GM18519 (cell line): ENCODE data around the gene PAX5.

Source experiments
- ATAC-seq: cut with Tn5 transposase; IDR thresholded peaks from one replicate; pipeline ENCODE4 v1.9.1; 2021; ENCODE audit warnings: mild to moderate bottlenecking, moderate library complexity; ENCODE audit not compliant: unreplicated experiment, low FRiP score

PAX5 gene

DNA sequence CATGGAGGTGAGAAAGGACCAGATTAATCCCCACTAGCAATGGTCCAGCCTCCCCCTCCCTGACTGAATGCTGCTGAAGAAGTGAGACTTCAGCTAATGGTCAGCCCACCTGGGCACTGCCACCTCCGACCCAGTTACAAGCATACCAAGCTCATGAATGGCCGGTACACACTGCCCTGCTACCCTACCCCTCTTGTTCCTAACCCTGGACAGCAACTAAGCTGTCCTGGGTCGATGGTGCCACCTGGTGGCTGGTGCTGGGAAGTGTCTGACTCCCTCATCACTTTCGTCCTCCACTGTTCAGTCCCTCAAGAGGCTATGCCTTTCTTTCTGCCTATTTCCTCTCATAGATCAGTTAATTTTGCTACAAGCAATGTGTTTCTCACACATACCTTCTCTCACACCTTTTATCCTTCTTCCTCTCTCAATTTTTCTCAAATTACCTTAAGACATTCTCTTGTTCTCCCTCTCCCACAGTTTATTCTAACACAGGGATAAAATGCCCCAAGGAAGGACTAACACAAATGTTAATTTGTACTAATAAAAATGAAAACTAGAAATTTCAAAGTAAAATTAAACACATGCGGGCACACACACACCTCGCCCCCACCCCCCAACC lies 42.4 kb downstream of the PAX5 start:
- no peak for ATAC-seq

DNA sequence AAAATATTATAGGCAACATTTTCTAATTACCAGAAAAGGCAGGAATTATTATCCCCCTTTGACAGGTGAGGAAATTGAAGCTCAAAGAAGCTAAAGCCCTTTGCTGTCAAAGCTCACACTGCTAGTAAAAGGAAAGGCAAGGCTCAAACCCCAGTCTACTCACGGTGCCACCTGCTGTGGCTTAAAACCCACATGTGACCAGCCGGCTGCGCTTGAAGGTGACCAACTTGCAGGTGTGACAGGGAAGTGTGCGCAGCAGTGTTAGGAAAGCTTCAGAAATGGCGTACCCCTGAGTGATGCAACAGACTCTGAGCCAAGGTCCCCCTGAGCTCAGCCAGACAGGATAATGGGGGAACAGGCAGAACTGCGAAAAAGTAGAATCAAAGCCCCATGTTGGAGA lies 45.2 kb downstream of the PAX5 start:
- no peak for ATAC-seq

- no peak for ATAC-seq
Measured at GRCh38 chr9:36987891-36988290, 46.2 kb downstream of the PAX5 start.

- ATAC-seq, result no peak
Measured at GRCh38 chr9:36987409-36987808, 46.7 kb downstream of the PAX5 start.

- no peak for ATAC-seq
Measured at GRCh38 chr9:36986468-36987408, 47.3 kb downstream of the PAX5 start.

- ATAC-seq, result no peak
Measured at GRCh38 chr9:36985769-36986467, 48.1 kb downstream of the PAX5 start.

DNA sequence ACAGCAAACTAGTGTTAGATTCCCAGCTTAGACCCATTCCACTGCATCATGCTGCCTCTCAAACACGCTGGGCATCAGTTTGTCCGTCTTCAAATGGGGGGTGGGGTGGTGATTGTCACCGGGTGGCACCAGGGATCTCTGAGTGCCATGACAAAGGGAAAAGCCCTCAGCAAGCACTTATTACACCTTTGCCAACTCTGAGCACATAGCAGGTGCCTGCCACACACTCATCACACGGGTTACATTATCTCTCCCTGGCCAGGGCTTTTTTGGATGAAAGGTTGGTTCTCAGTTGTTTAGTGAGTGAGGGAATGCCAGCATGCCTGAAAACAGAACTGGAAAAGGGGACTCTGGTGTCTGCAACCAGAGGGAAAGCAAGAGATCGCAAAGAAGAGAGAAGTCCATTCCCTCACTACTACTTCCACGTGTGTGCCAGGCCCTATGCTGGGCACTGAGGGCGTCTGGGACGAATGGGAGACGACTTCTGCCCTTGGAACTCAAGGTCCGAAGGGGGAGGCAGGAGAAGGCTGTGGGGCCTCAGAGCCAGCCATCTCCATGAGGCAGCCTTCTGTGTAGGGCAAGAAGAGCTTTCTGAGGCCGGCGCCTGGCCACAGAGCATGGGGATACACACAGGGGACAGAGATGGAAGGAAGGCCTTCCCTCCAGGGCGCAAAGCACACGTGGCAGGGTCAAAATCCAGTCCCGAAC lies 48.9 kb downstream of the PAX5 start:
- ATAC-seq, result no peak

- ATAC-seq, result no peak
Measured at GRCh38 chr9:36980148-36980974, 53.7 kb downstream of the PAX5 start.

DNA sequence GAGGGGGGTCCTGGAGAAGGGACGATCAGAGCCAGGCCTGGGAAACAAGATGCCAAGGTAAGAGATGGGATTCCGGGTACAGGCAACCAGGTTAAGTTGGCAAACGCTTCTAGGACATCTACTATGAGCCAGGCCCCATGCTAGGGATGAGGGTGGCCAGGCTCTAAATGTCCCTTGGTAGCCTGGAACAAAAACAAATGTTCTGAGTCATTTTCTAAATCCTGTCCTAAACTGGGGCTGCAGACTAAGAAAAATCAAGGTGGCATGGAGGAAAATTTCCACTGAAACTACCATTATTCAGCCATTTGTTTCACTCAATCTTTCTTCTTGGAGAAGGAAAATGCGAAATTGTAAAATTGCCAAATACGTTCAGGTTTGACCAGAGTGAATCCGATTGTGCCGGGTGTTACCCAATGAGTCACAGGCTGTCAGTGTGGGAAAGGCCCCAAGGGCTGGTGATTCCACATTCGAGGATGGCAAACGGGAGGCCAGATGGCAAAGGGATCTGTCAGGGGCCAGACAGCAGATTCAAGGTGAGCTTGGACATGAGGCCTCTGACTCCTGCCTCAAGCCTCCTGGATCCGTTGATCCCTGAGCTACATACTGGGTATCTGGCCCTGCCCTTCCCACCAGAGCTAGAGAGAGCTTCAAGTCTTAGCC lies 57.6 kb downstream of the PAX5 start:
- ATAC-seq, result no peak

DNA sequence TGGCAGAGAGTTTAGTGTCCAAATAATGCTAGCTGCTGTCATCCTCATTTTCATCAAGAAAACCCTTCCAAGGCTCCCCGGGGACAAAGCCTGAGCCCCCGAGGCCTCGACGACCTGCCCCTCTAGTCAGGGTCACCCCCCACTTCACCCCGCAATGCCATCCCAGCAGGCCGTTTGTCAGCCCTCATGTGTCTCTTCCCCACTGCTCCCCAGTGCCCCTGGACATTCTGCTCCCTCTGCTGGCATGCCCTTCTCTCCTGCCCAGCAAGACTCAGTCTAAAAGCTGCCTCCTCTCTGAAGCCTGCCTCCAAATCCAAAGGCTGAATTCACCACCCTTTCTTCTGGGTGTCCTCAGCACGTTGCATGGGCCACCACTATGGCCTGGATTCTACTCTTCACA lies 59.3 kb downstream of the PAX5 start:
- no peak for ATAC-seq

GRCh38 chr9:36971935-36972488 lies 62.1 kb downstream of the PAX5 start:
- ATAC-seq, result no peak

GRCh38 chr9:36970007-36970888 lies 63.8 kb downstream of the PAX5 start:
- no peak for ATAC-seq

DNA sequence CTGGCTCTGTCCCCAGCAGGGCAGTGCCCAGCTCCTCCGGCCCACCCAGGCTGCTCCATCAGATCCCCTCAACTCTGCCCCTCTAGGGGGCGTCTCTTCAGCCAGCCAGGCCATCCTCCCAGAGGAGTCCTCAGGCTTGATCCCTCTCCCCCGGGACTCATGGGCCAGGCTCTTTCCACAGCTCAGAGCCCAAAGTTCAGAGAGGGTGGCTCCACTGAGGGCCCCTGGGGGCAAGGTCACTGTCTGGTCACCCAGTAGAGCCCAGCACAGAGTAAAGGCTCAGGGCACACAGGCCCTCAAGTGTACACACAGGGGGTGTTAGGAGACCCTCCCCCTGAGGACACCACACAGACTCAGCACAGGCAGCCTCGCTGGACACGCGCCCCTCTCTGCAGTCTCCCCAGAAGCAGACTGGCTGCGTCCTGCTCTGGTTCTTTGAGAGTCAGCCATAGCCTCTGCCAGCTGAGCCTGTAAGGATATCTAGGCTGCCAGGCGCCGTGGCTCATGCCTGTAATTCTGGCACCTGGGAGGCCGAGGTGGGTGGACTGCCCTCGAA lies 64.8 kb downstream of the PAX5 start:
- no peak for ATAC-seq

- ATAC-seq, result no peak
Measured at GRCh38 chr9:36968574-36969215, 65.4 kb downstream of the PAX5 start.

DNA sequence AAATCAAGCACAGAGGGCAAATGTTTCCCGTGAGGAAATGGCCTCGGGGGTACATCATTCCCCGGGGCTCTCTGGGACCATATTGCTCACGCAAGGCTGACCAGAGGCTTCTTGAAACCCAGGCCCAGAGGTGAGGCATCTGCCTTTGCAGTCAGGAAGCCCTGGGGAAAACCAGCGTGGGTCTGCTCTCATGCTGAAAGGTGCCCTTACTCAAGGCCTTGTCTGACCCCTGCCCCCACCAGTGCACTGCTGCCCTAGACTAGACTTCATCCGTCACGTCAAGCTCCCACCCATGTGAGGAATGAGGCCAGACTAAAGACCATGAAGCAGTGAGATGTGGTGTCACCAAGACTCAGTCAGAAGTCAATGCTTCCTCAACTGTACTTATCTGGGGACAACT lies 66.1 kb downstream of the PAX5 start:
- no peak for ATAC-seq

GRCh38 chr9:36966371-36967097 lies 67.5 kb downstream of the PAX5 start:
- ATAC-seq, result no peak

DNA sequence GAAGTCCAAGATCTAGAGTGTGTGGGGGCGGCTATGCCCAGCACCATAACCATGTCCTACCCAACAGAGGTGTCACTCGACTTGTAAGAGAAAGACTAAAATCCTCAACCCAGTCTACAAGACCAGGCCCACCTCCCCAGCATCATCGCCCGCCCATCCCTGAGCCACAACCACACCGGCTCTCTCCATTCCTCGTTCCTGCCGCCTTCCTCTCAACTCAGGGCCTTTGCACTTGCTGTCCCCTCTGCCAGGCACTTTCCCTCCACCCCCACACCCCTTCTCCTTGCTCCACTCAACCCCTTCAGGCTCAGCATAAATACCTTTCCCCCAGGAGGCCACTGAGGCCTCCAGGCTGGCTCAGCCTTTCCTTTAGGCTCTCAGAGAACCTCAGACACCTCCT lies 69.3 kb downstream of the PAX5 start:
- no peak for ATAC-seq
